ENCODE results near the gene THRB.
"Not testable (repeated sequence)": the region's sequence is repeated elsewhere in the genome, so short reads cannot be mapped to it uniquely, and the experiment has no call there.

Gene THRB

DNA sequence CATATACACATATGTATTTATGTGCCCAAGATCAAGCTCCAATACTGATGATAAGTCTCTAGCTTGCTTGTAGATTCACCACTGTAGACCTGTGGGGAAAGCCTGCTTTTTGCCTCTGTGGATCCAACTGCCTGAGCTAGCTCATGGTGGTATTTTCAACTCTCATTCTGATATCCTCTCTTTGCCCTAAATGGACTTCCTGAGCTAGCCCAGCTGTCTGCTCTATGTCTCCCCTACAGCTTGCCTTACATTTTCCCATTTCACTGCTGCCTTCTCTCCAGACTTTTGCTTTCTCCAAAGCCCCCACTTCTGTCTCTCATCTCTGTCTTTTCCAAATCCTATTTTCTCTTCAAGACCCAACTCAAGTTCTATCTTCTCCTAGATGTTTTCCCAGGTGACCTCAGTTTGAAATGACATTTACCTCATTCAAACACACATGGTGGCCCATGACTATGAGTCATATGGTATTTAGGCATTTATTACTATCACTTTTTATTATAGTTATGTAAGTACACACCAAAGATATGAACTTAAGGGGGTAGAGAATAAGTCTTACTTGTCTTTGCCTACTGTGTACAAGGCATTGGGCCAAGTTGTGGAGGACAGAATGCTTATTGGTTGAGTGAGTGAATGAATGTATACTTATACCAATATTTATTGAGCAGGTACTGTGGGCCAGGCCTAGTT, 357.9 kb downstream of the THRB start:
- DNase-seq, result no peak

DNA sequence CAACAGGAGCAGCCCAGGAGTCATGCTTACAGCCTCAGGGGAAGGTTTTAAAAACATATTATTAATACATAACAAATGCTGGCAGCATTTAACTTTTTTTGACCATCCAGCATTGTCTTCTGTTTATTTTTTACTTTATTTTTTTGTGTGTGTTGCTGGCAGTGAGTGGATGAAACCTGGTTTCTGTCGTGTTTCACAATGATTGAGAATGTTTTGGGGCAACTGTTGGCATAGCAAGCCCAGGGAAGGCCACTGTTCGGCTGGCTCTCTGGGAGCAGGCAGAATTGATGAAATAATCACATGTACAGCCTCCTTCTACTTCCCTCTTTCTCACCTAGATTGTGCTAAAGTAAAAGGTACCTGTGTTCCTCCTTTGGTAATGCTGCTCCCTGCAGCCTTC, 359.4 kb downstream of the THRB start:
- DNase-seq, result no peak

DNA sequence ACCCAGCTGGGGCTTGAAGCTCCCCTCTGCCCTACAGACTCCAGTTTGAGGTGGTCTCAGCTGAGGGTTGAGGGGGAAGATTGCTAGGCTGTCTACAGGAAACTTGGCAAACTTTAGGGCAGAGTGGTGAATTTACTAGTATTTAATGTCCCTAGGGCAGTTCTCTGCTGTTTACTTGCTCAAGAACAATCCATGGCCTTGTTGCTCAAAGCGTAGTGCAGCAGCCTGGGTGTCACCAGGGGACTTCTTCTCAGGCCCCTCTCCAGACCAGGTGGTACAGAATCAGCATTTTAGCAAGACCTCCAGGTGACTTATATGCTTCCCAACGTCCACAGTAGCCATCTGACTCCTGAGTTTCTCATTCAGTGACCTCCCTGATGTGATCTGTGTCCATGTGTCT, 360.7 kb downstream of the THRB start:
- DNase-seq, result no peak

DNA sequence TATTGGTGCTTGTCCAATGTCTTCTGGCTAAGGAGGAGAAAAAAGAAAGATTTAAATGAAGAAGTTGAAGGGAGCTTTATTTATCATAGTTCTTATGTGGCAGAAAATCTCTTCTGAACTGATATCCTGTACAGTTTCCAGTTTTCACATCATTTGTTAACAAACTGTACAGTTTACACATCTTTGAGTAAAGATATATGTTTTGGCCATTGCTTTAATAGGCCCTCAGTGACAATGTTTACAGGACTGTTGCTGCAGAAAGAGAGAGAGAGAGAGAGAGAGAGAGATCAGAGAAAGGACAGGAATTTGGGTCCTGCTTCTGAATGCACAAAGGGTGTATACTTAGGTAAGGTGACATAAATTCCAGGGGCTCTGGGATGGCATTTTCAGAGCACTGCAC, 361.2 kb downstream of the THRB start:
- DNase-seq, result no peak

DNA sequence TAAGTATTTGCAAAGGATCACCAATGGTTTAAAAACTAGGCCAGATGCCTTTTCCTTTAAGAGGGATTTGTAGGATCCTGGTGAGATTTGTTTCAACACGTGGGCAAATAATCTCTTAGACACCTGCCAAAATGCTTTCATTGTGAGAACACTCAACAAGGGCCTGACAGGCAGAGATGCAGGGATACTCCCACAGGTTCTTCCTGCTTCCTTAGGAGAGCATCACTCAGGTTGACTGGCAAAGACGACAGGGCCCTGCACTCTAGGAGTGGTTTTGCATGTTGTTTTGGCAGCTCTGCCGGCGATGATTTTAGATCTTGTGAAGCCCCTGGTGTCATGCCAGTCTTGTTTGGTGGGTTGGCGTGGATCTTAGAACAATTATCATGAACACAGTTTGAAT, 365.1 kb downstream of the THRB start:
- no peak for DNase-seq

DNA sequence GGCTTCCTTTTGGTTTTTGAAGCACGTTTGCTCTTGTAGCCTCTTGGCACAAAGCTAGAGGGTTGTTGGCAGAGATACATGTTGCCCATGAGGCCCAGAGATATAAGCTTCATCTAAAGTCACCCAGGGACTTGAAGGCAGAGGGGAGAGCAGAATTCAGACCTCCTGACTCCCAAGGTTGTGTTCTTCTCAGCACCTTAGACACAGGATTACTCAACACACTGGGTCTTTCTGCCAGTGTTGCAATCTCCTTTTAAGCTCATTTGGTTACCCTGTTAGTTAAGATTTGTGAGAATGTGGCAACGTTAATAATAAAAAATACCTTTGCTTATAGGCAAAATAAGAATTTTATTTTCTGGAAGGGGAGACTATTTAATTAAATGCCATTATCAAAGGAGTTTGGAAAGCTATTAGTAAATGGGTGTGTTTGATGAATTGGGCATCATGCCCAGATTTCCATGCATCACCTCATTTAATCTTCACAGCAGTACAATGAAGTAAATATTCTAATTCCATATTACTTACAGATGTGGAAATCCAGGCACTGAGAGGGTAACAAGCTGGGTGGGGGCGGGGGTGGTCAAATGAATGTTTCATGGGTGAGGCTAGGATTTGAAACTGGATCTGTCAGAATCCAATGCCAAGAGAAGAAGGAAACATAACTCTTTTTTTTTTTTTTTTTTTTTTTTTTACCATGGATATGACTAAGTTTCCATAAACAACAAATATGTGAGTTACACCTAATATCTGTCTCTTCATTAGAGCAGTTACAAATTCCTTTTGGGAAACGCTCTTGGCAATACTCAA, 366.2 kb downstream of the THRB start:
- no peak for DNase-seq

DNA sequence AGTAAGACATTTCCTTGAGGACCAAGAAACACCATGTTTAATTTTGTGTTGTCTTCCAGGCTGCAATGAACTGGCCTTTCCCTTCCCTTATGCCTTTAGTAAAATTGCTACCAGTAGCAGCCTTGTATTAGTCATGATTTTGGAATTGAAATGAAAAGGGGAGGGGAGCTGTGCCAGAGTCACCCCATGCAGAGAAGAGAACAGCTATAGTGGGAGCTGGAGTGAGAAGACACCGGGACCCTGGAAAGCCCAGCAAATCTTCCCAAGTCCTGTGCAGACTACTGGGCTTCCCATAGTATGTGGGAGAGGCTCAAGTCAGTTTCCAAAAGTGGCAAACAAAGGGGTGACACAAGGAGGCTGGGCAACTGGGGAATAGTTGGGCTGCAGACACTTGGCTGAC, 371.1 kb downstream of the THRB start:
- DNase-seq, result no peak

DNA sequence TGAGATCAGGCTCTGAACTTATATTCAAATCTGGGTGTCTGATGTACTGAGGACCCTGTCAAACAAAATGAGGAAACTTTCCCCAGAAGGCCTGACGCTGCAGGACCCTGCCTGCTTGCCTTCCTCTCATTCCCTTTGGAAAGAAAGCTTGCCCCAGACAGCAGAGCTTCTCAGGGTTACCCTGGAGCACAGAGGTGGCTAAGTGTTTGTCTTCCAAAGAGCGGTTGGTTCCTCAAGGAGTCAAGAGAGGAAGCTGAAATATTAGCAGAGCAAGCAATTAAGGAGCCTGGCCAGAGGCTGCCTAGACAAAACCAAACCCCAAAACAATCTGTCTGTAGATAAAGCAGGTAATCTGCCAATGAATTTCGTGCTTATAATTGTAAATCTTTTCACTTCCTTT, 374.2 kb downstream of the THRB start:
- DNase-seq, result no peak

DNA sequence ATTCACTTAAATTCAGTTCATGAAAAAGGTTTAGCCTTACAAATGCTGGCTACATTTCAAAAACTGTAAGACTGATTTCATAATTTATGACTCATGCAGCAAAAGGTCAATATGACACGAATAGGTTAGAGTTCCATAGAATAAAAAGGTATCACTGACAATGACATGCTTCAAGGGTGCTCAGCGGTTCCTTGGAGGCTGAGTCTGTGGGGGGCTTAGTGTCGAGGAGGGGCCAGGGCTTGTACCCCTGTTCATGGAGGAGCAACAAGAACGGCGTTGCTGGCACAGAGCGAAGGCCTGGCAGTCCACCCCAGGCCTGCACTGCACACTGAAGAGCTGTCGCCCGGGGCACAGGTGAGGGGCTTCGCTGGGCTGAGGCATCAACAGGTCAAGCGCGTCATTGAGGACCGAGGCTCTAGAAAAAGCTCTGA, 375.3 kb downstream of the THRB start:
- DNase-seq, result no peak

DNA sequence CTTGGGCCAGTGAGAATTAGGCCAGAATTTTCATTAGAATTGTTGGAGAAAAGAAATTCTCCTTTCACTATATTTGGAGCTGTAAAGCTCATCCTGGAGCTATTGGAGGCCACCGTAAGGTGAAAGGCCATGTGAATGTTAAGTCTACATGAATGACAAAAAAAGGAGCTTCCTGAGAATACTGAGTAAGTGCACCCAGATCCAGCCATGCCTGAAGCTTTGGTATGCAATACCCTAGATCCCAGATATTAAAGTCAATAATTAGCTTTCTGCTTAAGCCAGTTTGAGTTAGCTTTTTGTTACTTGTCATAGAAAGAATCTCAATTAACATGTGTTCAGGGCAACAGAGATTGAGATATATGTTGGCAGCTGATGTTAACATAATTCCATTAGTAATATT, 377.1 kb downstream of the THRB start:
- DNase-seq, result no peak

DNA sequence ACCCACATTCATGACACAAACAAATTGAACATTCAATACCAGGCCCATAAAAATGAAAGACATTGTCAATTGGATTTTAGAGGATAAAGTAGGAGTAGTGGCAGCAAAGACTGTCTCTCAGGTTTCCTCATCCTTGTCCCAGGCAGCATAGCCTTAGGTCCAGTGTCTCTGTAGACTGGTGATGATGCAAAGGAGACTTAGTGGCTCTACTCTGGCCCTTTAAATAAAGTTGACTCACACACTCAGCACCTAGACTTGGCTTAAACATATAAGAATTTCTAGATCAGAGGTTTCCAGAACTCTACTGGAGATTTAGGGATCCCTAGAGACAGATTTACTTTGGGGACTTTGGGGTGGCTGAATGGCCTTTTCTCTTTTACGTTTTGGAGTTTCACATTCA, 382.9 kb downstream of the THRB start:
- DNase-seq, result no peak

DNA sequence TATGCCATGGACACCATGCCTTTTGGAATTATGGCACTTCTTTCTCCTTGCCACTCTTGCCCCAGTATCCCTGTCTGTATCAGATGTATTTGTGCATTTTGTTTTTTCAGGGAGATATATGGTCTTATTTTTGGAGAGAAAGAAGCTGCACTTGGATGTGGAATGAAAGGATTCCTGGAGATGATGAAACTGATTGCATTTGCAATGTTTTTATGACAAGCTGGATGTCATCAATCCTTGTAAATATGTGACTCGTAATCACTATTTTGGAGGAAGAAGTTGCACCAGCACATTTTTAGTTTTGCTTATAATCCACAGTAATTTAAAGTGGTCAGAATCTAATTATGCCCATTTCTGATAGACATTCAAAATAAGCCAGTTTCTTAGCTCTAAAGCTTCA, 384.6 kb downstream of the THRB start:
- DNase-seq, result no peak

DNA sequence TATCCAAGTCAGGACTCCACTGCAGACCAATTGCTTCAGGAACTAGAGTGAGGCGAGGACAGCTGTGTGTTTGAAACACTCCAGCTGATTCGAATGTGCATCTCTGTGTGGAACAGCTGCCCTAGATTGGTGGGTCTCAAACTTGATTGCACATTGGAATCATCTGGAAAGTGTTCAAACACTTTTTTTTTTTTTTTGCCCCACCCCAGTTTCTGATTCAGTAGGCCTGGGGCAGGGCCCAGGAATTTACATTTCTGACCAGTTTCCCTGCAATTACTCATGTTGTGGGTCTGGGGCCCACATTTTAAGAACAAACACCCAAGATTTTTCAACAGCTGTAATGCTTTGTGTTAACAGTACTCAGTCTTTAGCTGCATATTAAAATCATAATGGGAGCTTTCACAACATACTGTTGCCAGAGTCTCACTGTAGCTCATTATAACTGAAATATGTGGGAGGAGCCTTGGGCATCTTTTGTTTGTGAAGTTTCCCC, 392.9 kb downstream of the THRB start:
- no peak for DNase-seq

DNA sequence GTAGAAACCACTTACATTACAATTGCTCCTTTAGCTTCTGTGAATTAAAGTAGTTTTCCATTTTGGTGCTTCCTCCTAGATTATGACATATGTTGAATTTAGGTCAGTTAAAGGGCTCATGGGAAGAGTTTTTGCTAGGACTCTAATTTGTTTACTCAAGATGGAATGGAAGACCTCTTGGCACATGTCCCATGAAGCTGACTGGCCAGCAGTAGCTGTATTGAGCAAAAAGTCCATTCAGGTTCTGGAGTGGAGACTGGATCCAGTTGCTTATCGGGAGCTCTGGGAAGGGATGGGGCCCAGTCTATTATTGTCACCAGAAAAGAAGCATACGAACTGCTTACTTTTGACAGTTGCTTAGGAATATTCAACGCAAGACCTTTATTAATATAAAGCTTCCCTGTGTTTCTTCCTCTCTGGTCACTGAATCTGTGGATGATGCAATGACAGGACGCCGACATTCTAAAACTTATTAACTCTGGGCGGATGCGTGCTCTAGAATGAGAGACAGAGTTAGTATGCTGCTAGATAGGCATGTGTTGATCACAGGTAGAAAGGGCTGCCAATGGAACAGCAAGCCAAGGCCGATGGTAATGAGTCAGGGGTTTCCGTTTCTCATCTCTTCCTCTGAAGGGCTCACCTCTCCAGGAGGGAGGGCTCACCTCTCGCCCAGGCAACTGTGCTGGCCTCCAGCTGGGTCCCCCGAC, 393.8 kb downstream of the THRB start:
- DNase-seq, result no peak

DNA sequence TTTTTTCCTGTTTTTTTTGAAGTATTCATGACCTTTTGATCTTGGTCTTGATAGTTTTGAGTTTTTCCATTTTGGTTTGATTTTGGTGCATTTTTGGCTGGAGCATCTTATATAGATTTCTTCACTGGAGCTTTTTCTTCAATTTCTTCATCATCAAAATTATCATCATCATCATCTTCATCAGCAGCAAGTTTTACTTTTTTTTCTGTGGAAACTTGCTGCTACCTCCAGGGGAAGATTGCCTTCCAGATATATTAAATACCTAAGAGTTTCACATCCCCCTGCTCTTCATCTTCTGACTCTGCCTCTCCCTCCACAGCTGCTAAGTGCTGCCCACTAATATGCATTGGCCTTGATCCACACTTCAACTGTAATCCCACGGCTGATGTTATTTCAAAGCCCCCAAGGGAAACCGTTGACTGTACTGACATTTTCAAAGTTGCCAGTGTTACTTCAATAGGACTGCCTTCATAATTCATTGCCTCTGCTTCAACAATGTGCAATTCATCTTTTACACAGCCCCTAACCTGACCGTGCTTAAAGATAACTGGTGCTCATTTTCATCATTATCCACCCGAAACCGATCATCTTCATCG, 397.9 kb downstream of the THRB start:
- DNase-seq, result no peak

DNA sequence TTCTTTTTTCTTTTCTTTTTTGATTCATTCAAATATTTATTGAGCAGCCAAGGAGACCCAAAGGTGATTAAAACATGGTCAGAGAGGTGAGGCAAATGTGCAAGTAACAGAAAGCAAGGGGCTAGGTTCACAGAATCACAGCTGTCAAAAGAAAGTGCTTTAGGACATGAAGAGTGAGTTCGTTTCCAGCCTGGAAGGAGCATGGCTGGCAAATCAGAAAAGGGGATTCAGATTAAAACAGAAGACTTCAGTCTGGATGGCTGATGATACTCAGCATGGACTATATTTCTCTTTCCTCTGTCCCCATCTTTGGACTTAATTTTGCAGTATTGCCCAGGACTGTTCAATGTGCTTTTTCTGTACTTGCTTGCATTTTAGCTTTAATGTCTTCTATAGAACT, 398.4 kb downstream of the THRB start:
- no peak for DNase-seq

DNA sequence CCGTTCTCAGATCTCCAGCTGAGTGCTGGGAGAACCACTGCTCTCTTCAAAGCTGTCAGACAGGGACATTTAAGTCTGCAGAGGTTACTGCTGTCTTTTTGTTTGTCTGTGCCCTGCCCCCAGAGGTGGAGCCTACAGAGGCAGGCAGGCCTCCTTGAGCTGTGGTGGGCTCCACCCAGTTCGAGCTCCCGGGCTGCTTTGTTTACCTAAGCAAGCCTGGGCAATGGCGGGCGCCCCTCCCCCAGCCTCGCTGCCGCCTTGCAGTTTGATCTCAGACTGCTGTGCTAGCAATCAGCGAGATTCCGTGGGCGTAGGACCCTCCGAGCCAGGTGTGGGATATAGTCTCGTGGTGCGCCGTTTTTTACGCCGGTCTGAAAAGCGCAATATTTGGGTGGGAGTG, 399.8 kb downstream of the THRB start:
- not testable (repeated sequence) for DNase-seq

DNA sequence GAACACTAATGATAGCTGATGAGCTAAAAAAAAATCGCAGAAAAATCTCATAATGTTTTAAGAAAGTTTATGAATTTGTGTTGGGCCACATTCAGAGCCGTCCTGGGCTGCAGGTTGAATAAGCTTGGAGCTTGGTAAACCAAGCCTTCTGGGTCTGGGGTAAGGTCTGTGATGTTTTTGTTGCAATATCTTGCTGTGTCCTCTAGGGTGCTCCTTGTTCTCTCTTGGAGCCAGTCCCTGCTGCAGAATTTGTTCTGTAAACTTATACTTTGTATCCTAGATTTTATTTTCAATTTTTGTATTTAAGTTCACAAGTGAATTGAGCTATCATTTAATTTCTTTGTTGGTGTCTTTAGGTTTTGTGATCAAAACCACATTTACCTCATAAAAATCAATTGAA, 405.9 kb downstream of the THRB start:
- DNase-seq, result no peak

DNA sequence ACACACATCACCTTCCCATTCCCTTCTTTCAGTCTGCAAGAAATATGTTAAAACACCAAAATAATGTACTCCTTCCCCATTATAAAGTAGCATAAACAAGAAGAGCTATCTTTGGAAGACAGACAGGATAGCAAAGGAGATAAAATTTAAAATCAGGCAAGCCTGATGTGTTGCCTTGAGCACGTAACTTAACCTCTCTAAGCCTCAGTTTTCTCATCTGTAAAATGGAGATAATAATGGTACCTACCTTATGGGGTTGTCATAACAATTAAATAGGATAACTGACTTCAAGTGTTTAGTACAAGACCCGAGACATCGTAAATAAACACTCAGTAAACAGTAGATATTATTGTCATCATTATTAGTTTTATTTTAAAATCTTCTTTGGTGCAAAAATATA, 407.2 kb downstream of the THRB start:
- no peak for DNase-seq

DNA sequence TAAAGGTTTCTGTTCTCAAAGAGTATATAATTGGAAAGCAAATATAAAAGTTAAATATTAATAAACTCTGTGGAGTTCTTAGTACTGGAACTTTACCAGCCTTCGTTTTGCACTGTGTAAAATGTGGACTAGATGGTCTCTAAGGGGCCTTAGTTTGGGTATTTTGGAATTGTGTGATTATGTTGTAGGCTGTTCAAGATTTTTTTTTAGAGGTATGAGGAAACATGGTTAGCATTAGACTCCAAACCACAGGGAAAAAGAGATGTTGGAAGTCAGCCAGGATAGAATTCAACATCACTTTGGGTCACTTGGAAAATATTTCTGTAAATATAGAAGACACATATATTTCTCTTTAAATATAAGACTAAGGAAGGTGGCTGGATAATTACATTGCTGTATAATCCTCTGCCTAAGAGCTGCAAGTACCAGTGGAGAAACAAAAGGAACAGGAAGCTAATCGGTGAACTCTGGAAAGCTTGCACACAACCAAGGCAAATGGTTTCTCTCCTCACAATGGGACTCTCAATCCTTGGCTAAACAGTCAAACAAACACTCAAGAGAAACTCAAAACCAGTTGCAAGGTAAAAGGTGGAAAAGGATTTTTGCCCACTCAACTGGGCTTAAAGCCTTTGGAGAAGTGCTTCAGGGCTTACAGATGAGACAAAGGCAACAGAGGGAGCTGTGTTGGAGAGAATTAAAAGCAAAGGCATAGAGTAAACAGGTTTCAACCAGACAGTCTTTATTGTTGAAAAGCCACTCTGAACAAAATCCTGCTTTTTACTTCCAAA, 407.8 kb downstream of the THRB start:
- DNase-seq, result no peak

DNA sequence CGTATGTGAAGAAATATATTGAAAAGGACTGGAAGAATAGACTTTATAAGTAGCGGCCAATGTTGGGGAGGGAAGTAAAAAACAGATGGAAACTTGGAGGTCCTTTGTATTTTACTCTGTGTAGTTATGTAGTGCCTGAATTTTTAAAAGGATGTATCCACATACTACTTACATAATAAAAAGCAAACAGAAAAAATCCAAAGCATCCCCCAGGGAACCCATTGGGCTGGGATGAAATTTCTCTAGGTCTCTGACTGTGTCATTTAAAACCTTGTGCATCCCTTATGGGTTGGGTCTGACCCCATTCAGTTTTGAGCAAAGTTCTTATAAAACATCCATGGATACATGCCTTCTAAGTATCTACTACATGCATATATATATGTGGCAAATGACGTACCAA, 408.4 kb downstream of the THRB start:
- no peak for DNase-seq

DNA sequence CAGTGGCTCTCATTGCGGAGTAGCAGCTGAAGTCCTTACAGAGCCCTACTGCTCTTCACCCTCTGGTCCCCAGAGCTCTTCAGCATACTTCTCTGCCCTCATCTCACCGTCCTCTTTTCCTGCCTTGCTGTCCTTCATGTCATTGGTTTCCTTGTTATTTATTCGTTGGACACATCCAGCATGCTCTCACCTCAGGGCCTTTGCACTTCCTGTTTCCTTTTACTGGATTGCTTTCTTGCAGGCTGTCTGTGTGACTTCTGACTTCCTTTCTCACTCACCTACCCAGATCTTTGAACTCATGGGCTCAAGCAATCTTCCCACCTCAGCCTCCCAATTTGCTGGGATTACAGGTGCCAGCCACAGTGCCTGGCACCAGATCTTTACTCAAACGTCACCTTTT, 422.5 kb downstream of the THRB start:
- DNase-seq, result no peak

DNA sequence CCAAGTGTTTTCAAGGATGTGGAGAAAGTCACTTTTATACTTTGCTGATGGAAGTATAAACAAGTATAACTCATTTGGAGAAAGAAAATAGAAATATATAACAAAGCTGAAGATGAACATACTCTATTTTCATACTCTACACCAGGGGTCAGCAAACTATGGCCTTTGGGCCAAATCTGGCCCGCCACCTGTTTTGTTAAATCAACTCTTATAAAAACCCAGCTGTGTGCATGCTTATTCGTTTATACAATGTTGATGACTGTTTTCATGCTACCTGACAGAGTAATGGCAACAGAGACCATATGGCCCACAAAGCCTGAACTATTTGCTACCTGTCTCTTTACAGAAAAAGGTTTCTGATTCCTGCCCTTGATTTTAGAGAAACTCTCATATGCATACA, 425.6 kb downstream of the THRB start:
- DNase-seq, result no peak

Measured in NK-92 treated with Interleukin-12 subunit alpha and Interleukin-12 subunit beta, amount 100 ng/mL, for 24 hours (cell line).